ENCODE measurements around the gene ANKRD44. TPM values are rescaled to one million over a fixed set of nuclear protein-coding genes. Genes with fewer than 3 reads are reported as not detected.

The ANKRD44 gene
- total and polyA plus RNA-seq, 2 of the 8 experiments (the other 6 are each of a cell fraction or from before 2014, with no cell fraction given), result 1.2 to 1.3 TPM

GRCh38 chr2:197159661-197160211 lies 150.8 kb downstream of the ANKRD44 start (continued):
- TF ChIP-seq TAF7 (optimal IDR thresholded peaks at IDR 0.05; ENCODE audit: borderline replicate concordance, low read depth, low read length) (no peak), RAD21 (IDR thresholded peaks at IDR 0.05 in 1 of 2, conservative IDR thresholded peaks at IDR 0.05 in 1 of 2; ENCODE audit: low read depth in 2 of 2, low read length in 2 of 2) (no peak), CTBP2 (IDR thresholded peaks at IDR 0.05; ENCODE audit: borderline replicate concordance, insufficient read depth, insufficient read length, low read length) (no peak), JUND (IDR thresholded peaks at IDR 0.05; ENCODE audit: low read length) (no peak), POU5F1 (IDR thresholded peaks at IDR 0.05; ENCODE audit: low read depth, low read length) (no peak), SIN3A (conservative IDR thresholded peaks at IDR 0.05 in 1 of 2, IDR thresholded peaks at IDR 0.05 in 1 of 2; ENCODE audit: low read depth in 1 of 2, low read length in 2 of 2) (no peak), HDAC2 (IDR thresholded peaks at IDR 0.05; ENCODE audit: borderline replicate concordance in 1 of 2, low read depth in 2 of 2, low read length in 2 of 2) (no peak)

Data from H1 (cell line).